Suppressor macrophage treated with lipopolysaccharide for 4 hours (primary cell): Measurements from ENCODE around the gene SLC7A14.

ENCODE experiments used
- DNase-seq: peaks from one replicate; pipeline ENCODE4 v3.0.0-alpha.2; 2020

The SLC7A14 gene

DNA sequence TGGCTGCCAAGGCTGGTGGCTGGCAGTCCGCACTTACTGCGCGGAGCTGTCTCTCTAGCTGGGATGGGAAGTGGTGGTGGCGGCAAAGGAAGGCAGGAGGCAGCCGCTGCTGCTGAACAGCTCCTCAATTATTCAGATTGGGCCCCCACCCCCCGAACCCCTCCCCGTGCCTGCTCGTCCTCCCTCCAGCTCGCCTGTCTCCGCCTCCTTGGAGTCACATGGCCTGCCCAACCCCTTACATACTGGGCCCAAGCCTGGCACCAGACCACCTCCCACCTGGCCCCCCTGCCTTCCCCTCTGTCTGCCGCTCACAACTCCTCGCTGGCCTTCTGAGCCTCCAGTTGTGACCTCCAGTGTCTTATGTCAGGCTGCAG is at the start of gene SLC7A14:
TSS of gene SLC7A14 (minus strand) at position 139 of the 374 bp plus-strand sequence. CDS start 59,139 bp downstream, outside the sequence.
- DNase-seq, result no peak

DNA sequence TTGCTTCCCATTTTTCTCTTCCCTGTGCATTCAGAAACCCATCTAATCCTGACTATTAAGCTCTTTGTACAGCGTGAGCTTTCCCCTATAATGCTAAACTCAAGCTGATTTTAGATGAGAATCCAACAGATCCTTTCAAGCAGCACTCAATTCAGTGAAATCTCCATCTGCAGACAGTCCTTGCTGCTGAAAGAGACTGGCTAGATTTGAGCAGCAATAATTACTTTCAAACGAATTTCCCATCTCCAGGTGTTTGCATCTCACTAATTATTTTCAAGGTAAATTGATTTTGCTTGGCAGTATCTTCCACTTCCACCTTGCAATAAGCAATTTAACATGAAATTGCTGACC is 49.5 kb upstream of the SLC7A14 start:
- no peak for DNase-seq

- no peak for DNase-seq
Measured at GRCh38 chr3:170634663-170635384, 48.9 kb upstream of the SLC7A14 start.

DNA sequence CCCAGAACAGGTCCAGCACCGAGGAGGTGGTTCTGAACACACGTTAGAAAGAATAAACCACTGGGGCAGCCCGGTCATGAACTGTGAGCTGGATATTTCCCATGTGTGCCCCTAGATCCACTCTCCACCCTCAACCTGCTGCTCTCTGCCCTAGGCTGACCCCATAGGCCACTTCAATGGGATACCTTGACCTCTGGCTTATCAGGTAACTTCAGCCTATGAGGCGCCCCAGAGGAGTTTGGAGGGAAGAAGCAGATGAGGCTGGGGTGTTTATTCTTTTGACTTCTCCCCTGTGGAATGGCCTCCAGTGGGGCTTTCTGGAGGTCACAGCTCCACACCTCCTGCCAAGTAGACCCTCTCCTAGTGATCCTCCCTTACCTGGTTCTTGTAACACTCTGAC is 47.7 kb upstream of the SLC7A14 start:
- no peak for DNase-seq

DNA sequence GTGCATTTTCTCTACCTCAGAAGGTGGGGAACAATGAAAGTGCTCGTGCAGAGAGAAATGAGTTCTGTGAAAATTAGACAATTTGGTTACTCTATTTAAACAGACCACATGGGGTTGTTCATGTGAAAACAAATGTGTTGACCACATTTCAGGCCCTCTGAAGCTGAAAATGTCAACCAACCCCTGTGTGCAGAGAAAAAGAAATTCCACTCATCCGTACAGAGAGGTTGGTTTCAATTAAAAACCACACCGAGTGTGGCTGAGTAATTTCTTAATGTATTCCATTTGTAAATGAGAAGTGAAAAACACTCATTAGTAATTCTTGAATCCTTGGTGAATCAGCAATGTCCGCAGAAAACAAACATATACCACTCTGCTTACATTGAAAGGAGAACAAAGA is 46.9 kb upstream of the SLC7A14 start:
- DNase-seq, result no peak

DNA sequence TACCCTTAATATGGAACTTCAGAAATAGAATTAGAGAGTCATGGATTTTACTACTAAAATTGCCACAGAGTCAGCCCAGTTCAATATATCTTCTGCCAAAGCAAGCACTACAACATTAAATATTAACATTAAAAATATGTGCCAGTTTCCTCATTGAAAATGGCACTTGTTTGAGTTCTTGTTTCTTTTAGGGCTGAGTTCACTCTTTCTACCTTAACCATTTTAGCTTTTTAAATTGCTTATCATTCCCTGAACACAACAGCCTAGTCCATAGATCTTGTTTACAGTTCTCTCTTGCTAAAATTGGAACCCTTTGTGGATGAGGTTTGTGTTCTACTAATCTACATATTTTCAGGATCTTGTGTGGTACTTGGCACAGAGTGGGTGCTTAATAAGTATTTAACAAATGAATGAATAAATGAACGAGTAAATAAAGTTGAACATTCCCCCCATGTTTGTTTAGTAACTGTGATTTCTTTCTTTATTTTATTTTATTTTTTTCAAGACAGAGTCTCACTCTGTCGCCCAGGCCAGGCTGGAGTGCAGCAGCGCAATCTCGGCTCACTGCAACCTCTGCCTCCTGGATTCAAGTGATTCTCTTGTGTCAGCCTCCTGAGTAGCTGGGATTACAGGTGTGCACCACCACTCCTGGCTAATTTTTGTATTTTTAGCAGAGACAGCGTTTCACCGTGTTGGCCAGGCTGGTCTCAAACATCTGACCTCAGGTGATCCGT is 46.0 kb upstream of the SLC7A14 start:
- DNase-seq, result no peak

- DNase-seq, result no peak
Measured at GRCh38 chr3:170623524-170623923, 37.6 kb upstream of the SLC7A14 start.

DNA sequence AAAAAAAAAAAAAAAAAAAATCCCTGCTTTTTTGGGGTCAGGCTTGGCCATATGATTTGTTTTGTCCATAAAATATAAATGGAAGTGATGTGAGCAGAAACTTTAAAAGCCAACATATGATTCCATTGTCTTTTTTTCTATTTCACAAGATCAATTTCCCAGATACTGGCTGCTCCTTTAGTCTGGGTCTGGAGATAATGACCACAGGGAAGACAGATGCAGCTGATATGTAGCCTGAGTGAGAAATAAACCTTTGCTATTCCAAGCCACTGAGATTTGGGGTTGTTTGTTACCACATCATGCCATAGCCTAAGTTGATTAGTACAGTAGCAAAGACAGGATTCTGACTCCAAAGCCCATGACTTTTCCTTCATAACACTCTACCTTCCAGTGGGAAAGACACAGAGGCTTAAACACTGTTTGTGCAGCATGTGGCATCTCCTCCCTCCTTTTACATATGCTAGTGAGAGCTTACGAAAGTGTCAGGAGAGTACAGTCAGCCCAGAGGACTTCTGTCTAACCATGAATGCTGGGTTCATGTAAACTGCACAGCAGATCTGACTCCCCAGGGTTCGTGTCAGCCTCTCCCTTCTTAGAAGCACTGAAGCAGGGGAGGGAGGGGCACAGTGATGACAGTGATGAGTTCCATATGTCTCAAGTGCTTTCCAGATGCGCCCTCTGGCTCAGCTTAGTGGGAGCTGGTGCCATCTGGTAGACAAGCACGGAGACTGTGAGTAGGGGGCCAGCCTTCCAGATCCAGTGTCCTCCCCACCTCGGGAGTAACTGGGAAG is 36.7 kb upstream of the SLC7A14 start:
- DNase-seq, result no peak

- DNase-seq, result no peak
Measured at GRCh38 chr3:170621256-170621655, 35.4 kb upstream of the SLC7A14 start.

DNA sequence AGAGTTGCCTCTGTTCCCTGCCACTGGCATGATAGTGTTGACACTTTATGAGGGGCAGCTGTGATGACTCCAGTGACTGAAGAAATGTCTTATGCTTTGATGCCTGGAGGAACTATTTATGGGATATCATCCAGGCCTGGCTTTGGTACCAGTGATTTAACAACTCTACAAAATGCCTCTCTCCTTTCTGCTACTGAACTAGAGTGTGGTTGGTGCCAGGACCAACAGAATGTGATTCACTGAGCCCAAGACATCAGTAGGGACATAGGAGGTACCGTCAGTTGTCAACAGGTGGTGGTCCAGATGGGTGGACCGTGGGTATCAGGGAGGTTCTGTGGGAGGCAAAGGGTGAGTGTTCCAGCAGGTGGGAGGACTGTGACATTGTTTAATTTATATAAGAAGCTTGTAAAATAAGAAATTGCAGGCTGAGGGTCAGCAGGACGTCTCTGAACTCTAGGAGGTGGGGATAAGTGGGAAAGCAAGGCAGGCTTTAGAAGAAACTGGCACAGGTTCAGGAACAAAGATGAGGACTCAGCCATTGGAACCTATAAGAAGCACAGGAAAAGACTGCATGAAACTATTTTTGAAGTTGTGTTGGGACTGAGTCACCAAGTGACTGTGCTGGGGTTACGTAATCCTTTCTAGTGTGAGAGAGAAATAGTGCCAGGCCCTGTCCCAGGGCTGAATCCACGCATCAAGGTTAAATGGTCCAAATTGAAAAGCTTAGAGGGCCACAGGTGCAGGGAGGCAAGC is 28.5 kb upstream of the SLC7A14 start:
- peak; percentile 39 for DNase-seq

GRCh38 chr3:170611751-170612150 is 25.9 kb upstream of the SLC7A14 start:
- DNase-seq, result no peak

DNA sequence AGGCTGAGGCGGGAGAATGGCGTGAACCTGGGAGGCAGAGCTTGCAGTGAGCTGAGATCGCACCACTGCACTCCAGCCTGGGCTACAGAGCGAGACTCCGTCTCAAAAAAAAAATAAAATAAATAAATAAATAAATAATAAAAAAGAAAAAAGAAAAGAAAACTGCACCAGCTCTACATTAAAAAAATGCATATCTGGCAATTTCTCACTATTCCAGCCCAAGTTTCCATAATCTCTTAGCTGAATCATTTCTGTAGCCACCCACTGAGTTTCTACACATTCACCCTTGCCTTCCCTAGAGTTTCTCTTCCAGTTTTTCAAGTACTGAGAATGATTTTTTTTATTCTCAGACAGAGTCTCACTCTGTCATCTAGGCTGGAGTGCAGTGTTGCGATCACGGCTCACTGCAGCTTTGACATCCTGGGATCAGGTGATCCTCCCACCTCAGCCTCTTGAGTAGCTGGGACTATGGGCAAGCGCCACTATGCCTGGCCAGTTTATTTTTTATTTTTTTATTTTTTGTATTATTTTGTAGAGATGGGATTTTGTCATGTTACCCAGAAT is 24.5 kb upstream of the SLC7A14 start:
- no peak for DNase-seq

GRCh38 chr3:170608475-170608874 is 22.6 kb upstream of the SLC7A14 start:
- DNase-seq, result no peak

- DNase-seq, result no peak
Measured at GRCh38 chr3:170606675-170607074, 20.8 kb upstream of the SLC7A14 start.

DNA sequence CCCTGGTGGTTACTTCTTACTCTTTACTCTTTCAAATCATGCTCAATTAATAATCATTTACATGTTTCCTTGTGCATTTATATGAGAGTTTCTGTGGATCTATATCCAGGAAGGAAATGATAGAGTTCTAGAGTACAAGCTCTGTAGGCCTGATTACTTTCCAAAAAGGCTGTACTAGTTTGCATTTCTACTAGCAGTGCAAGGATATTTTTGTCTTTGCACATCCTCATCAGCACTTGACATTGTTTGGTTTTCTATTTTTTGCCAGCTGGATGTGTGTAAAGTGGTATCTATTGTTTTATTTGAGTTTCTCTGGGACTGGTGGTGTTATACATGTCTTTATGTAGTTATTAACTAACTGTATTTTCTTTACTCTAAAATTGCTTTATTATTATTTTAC is 19.6 kb upstream of the SLC7A14 start:
- DNase-seq, result no peak

DNA sequence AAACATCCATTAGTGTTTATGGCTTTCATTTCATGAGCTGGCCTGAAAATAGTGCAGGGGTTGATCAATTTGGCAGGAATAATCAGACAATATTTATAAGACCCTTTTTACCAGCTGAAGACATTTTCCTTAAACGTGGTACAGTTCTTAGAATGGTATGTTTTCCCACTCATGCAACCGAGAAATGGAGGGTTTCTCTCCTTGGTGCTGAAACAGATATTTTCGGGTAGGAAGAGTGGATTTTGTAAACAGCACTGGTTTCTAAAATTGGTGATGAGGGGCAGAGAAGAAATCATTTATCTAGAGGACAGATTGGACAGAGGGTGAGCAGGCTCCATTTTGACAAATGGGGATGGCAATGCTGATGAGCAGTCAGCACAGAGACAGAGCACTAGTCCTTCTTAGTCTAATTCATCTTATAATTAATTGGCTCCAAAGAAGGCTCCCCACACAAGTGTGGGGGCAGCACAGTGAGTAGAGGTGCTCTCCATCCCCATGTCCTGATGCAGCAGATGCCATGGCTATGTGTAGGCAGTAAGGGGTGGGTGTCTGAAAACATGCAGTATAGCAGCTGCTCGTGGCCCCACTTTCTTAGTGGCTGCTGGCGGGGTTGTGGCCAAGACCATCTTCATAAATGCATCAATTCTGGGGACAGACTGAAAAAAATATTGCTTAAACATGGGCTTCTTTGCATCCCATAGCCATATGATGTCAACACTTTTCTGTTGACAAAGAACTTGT is 18.1 kb upstream of the SLC7A14 start:
- DNase-seq, result no peak

DNA sequence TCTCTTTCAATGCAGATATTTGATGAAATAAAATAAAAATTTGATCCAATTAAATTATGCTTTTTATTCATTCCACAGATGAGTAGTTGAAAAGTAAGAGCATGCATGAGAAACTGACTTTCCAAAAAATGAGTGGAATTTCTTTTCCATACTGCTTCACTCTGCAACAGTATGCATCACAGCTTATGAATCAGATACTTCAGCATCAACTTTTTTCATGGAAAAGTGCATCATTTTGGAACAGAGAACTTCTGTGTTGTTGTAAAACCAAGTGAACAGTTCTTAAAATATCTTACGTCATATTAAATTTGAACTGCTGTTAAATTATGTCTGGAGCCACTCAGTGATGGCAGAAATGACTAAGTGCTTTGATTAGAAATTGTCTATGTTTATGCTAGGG is 16.7 kb upstream of the SLC7A14 start:
- no peak for DNase-seq

DNA sequence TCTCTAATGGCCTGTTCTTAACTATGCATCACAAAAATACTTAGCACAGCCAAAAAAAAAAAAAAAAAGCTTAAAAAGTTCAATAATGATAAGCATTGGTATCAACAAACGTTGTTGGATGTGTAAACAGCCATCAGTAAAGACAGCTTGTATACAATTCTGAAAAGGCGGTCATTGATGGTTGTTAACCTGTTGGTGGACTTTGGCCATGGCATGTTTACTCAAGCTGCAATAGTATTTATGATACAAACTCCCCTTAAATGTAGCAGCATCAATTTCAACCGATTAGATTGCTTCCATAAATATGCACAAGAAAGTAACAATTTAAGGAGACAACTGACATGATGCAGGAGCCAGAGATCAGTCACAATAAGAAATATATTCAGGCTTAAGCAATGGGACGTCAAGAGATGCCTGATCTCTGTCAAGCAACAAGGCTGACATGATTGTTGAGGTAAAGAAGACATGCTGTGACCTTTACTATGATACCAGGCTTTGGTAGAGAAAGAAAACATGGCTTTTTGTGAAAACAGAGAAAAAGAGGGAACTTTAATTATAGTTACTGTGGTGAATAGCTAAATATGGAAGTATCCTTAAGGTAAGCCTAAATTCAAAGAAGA is 14.2 kb upstream of the SLC7A14 start:
- no peak for DNase-seq

DNA sequence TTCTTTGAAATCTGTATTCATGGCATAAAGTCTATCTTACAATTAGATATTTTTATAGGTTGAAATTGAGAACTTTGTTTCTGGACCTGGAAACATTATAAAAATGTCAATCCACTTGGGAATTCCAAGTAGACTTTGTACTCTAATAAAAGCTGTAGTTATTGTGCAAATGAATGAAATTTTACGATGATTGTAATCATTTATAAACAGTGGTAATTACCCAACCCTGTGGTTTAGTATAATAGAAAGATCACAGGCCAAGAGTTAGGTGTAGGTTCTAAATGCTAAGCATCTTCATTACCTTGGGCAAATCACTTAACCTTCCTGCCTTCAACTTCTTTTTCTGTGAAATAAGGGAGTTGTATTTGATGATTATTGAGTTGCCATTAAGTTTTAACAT is 13.2 kb upstream of the SLC7A14 start:
- DNase-seq, result no peak

DNA sequence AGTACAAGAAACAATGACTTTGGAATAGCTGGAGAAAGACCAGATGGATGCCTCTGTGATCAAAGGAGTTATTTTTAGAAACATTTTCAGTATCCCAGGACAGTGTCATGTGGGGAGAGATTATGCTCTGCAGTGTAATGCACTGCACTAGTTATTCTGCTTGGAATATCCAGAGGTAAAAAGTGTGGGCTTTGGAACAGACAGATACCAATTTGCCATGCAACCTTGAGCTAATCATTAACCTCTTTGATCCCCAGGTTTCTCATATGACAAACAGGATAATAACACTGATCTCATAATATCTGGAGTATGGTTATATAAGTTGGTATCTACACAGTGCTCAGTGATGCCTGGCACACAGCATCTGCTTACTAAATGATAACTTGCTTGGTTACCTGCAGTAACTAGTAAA is 12.2 kb upstream of the SLC7A14 start:
- DNase-seq, result no peak

- no peak for DNase-seq
Measured at GRCh38 chr3:170594528-170594927, 8.7 kb upstream of the SLC7A14 start.

GRCh38 chr3:170593634-170594033 is 7.8 kb upstream of the SLC7A14 start:
- DNase-seq, result no peak
